ENCODE results near the gene JARID2. TPM values are rescaled to one million over a fixed set of nuclear protein-coding genes. Genes with fewer than 3 reads are reported as not detected.

JARID2 gene
- total RNA-seq, 1 donor from 2014 or later: 65.6 TPM

DNA sequence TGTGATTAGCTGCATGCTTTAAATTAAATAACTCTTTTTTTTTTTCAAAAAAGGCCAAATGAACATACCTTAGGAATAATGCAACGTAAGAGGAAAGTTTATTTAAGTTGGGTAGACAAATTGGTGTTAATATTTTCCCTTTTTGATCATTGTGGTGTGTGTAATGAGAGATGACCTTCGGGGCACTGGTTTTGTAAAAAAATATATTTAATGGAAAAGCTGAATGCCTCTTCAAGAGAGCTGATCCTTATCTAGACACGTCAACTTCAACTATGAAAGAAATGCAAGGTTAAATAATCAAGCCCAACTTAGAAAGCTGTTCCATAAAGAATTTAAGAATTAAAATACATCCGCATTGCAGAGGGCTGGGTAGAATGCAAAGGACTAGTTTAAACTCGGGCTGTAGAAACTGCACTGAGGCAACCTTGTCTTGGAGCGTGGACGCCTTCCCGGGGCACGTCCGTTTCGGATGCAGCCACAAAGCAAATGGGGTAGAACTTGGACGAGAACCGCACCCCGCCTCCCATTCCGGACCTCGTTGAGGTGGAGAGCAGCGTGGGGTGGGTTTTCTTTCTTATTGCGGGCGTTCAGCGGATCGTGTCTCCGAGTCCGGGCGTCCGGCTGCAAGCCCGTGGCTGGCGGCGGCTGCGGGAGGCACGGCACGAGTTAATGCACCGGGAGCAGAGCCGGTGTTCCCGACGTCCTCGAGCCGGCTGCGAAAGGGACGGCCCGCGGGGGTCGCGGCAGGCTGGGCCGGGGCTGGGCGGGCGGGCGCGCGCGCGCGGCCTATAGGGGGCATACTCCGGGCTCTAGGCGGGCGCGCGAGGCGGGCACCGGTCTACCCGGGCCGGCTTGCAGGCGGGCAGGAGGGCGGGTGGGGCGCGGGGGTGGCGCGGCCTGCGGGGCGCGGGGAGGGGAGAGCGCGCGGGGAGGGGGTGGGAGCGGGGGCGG lies 1.9 kb downstream of the JARID2 start:
- peak; percentile 48 for DNase-seq (ENCODE audit: low spot score, unreplicated experiment)
- peak overlapping the region; percentile 100 for H3K4me3 Mint-ChIP-seq (ENCODE audit: low read depth)
- TF ChIP-seq, protein P1, sequence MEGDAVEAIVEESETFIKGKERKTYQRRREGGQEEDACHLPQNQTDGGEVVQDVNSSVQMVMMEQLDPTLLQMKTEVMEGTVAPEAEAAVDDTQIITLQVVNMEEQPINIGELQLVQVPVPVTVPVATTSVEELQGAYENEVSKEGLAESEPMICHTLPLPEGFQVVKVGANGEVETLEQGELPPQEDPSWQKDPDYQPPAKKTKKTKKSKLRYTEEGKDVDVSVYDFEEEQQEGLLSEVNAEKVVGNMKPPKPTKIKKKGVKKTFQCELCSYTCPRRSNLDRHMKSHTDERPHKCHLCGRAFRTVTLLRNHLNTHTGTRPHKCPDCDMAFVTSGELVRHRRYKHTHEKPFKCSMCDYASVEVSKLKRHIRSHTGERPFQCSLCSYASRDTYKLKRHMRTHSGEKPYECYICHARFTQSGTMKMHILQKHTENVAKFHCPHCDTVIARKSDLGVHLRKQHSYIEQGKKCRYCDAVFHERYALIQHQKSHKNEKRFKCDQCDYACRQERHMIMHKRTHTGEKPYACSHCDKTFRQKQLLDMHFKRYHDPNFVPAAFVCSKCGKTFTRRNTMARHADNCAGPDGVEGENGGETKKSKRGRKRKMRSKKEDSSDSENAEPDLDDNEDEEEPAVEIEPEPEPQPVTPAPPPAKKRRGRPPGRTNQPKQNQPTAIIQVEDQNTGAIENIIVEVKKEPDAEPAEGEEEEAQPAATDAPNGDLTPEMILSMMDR (IDR thresholded peaks at IDR 0.05; ENCODE audit: unreplicated experiment): peak; percentile 47
- H3K9me3 Mint-ChIP-seq (ENCODE audit: low read depth): no peaks in the 10 kb centered on the region
- no peaks in the 10 kb centered on the region for H3K27me3 Mint-ChIP-seq
- peaks cover 22% of the 10 kb centered on the region for H3K4me1 Mint-ChIP-seq (ENCODE audit: low read depth)
- H3K27ac Mint-ChIP-seq: peak overlapping the region; percentile 99
- H3K36me3 Mint-ChIP-seq (ENCODE audit: insufficient read depth): peaks cover 3% of the 10 kb centered on the region

- H3K36me3 Mint-ChIP-seq (ENCODE audit: insufficient read depth): peaks cover 5% of the 10 kb centered on the region
- H3K9me3 Mint-ChIP-seq (ENCODE audit: low read depth): no peaks in the 10 kb centered on the region
- H3K27me3 Mint-ChIP-seq: no peaks in the 10 kb centered on the region
- DNase-seq (ENCODE audit: low spot score, unreplicated experiment): peak; percentile 89
- H3K27ac Mint-ChIP-seq: peak overlapping the region; percentile 97
- peak overlapping the region; percentile 79 for H3K4me3 Mint-ChIP-seq (ENCODE audit: low read depth)
- TF ChIP-seq, protein P1 (IDR thresholded peaks at IDR 0.05; ENCODE audit: unreplicated experiment): peak; percentile 23
- peaks cover 27% of the 10 kb centered on the region for H3K4me1 Mint-ChIP-seq (ENCODE audit: low read depth)
These were observed 2.8 kb downstream of the JARID2 start for GRCh38 chr6:15248451-15249370.

DNA sequence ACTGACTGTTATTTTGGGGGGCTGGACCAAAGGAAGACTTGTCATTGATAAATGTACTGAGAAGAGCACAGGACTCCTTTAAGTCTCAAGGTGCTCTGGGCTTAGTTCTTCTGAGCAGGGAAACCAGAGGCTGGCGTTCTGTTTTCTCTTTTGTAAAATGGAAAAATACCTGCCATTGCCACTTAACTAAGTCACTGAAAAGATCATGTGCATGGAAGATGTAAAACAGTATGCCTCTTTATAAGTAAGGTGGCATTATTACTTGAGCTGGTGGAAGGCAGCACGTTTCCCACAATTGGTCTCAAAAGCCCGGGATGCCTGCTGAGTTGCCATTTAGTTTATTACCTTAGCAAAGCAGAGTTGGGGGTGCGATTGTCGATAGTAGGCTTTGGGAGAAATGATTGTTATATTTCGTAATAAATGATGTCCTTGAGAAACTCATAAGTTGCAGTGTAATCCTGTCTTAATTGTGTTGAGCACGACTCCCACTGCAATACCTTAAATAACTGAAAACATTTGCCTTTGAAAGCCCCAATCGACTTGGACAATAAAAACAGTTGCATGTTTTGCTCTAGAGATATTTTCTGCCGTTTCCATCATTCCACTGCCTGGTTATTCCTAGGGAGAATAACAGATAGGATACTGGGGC lies 3.6 kb downstream of the JARID2 start:
- Mint-ChIP-seq H3K27me3 (no peaks in the 10 kb centered on the region), H3K4me1 (ENCODE audit: low read depth) (peaks cover 31% of the 10 kb centered on the region), H3K4me3 (ENCODE audit: low read depth) (peak overlapping the region; percentile 79), H3K36me3 (ENCODE audit: insufficient read depth) (peaks cover 5% of the 10 kb centered on the region), H3K9me3 (ENCODE audit: low read depth) (no peaks in the 10 kb centered on the region), H3K27ac (peak overlapping the region; percentile 97)
- DNase-seq (ENCODE audit: low spot score, unreplicated experiment): no peak
- TF ChIP-seq, protein P1 (IDR thresholded peaks at IDR 0.05; ENCODE audit: unreplicated experiment): no peak

DNA sequence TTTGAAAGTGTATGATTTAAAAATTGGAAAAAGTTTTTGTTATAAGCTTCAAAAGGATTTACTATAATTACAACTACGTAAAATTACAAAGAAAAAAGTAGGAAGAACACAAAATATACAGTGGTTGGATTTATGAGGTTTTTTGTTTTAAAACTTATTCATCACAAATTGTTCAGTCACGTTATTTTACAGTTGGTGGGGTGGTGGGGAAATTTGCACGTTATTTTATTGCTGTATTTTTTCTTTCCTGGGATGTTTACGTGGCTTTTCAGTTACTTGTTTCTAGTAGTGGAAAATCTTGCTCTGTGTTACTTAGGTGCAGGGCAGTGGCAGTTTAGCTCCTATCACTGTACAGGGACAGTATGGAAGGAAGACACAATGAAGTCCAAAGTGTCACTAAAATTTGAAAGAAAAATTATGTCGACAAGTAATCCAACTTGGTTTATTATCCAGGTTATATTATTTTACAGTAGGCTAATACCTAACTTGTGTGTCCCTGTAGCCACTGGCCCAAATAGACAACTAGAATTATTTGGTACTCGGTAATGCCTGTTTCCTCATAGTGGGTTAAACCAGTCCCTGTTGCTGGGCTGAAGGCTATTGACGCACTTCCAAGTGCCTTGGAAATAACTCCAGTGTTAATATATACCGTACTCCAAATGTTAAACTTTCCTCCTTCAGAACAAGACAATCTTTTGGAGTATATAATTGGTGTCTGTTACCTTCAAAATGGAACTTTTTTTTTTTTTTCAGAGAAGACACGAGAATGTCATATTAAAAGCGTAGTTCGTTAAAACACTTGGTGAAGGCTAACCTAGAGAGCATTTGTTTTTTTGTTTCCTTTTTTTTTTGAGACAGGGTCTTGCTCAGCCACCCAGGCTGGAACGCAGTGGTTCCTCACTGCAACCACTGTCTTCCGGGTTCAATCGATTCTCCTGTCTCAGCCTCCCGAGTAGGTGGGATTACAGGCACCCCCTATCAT lies 4.6 kb downstream of the JARID2 start:
- peaks cover 6% of the 10 kb centered on the region for H3K36me3 Mint-ChIP-seq (ENCODE audit: insufficient read depth)
- TF ChIP-seq, protein P1 (IDR thresholded peaks at IDR 0.05; ENCODE audit: unreplicated experiment): no peak
- peak overlapping the region; percentile 79 for H3K4me3 Mint-ChIP-seq (ENCODE audit: low read depth)
- no peaks in the 10 kb centered on the region for H3K27me3 Mint-ChIP-seq
- no peak overlapping the region for H3K27ac Mint-ChIP-seq
- peaks cover 33% of the 10 kb centered on the region for H3K4me1 Mint-ChIP-seq (ENCODE audit: low read depth)
- H3K9me3 Mint-ChIP-seq (ENCODE audit: low read depth): no peaks in the 10 kb centered on the region
- no peak for DNase-seq (ENCODE audit: low spot score, unreplicated experiment)

Data from progenitor cell of endocrine pancreas (in vitro differentiated cells).